ENCODE data around the gene ESF1. TPM values are rescaled to one million over a fixed set of nuclear protein-coding genes. Genes with fewer than 3 reads are reported as not detected.
"Not testable (repeated sequence)": the region's sequence is repeated elsewhere in the genome, so short reads cannot be mapped to it uniquely, and the experiment has no call there.

ESF1 gene
- total and polyA plus RNA-seq, 11 donors = 8.9 to 19.0 (median 14.0) TPM

DNA sequence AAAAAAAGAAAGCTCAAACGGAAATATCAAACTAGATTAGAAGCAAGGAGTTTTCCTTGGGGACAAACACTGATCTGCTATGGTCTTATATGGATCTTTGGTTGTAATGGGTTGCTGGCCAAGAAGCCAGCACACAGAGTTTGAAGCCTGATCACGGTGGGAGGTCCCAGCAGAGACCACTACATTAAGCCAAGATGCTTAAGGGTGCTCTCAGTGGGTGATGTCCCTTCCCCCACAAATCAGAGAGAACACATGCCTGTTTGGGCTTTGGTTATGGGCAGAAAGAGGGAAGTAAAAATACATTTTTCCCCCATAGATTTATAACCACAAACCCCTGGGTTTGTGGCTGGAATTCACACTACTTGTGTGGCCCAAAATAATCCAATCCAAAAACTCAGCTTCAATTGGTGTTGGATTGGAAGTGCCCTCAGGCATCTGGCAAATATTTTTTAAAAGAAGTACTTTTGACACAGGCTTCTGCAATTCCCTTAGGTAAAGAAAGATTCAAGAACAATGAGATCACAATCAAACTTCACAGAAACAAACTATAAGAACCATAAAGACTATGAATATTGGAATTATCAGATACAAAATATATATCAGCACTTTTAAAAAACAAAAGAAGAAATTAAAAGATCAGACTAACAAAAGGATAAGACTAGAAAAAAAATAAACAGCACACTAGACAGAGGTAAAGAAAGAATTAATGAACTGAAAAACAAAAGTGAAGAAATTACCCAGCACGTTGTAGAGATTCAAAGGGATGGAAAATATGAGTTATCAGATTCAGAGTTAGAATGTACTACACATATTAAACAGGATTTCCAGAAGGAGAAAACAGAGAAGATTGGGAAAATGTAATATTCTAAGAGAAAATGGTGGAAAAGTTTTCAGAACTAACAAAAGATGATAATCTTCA lies 44.7 kb downstream of the ESF1 start:
- peaks cover 0 to 28% (median 14%) of the 10 kb centered on the region in 12 donors for H3K4me1 ChIP-seq
- peaks cover 0 to 37% (median 3%) of the 10 kb centered on the region in 9 donors for H3K36me3 ChIP-seq
- peaks cover 0 to 28% (median 5%) of the 10 kb centered on the region in 12 donors for H3K9me3 ChIP-seq
- ATAC-seq = peak in 2 of 4 donors; percentile 14 to 35
- intact Hi-C loops (cut with DNase I) = loop anchor here in 1 of 10 donors (10.0 kb wide), 1 partner anchor 105 kb away; the partner anchor contains the start of gene TASP1
- WGBS, 4 donors = 61 to 66% (median 65%) methylated on average over 3 of the region's 3 CpGs
- TF ChIP-seq, protein P1, sequence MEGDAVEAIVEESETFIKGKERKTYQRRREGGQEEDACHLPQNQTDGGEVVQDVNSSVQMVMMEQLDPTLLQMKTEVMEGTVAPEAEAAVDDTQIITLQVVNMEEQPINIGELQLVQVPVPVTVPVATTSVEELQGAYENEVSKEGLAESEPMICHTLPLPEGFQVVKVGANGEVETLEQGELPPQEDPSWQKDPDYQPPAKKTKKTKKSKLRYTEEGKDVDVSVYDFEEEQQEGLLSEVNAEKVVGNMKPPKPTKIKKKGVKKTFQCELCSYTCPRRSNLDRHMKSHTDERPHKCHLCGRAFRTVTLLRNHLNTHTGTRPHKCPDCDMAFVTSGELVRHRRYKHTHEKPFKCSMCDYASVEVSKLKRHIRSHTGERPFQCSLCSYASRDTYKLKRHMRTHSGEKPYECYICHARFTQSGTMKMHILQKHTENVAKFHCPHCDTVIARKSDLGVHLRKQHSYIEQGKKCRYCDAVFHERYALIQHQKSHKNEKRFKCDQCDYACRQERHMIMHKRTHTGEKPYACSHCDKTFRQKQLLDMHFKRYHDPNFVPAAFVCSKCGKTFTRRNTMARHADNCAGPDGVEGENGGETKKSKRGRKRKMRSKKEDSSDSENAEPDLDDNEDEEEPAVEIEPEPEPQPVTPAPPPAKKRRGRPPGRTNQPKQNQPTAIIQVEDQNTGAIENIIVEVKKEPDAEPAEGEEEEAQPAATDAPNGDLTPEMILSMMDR (IDR thresholded peaks at IDR 0.05) = no peak
- no peak for TF ChIP-seq POLR2A (IDR thresholded peaks at IDR 0.05)
- no peak for DNase-seq
- H3K4me3 ChIP-seq = no peak overlapping the region
- peak overlapping the region in 7 of 12 donors; percentile 1 to 59 (median 33) for H3K27ac ChIP-seq
- H3K27me3 ChIP-seq = no peaks in the 10 kb centered on the region

DNA sequence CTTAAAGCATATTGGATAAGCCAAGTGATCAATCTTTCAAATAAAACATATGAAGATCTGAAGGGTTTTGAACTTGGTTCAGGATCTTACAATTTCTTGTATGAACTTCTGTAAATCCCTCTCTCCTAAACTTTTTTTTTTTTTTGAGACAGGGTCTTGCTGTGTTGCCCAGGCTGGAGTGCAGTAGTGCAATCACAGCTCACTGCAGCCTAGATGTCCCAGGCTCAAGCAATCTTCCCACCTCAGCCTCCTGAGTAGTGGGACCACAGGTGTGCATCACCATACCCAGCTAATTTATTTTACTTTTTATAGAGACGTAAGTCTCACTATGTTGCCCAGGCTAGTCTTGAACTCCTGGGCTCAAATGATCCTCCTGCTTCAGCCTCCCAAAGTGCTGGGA lies 46.5 kb downstream of the ESF1 start:
- Histone ChIP-seq H3K27ac (peak overlapping the region in 2 of 12 donors; percentile 3 to 73), H3K4me1 (peaks cover 0 to 28% (median 14%) of the 10 kb centered on the region in 12 donors), H3K36me3 (peaks cover 0 to 42% (median 8%) of the 10 kb centered on the region in 9 donors), H3K9me3 (peaks cover 0 to 28% (median 5%) of the 10 kb centered on the region in 12 donors)
- H3K4me3 ChIP-seq, H3K27me3 ChIP-seq, ATAC-seq, DNase-seq: not testable (repeated sequence)
- intact Hi-C loops (cut with DNase I) = loop anchor here in 1 of 10 donors (10.0 kb wide), 1 partner anchor 103 kb away; the partner anchor contains the start of gene TASP1
- 92 to 100% (median 99%) methylated on average over 1 of the region's 1 CpG for WGBS, 4 donors

DNA sequence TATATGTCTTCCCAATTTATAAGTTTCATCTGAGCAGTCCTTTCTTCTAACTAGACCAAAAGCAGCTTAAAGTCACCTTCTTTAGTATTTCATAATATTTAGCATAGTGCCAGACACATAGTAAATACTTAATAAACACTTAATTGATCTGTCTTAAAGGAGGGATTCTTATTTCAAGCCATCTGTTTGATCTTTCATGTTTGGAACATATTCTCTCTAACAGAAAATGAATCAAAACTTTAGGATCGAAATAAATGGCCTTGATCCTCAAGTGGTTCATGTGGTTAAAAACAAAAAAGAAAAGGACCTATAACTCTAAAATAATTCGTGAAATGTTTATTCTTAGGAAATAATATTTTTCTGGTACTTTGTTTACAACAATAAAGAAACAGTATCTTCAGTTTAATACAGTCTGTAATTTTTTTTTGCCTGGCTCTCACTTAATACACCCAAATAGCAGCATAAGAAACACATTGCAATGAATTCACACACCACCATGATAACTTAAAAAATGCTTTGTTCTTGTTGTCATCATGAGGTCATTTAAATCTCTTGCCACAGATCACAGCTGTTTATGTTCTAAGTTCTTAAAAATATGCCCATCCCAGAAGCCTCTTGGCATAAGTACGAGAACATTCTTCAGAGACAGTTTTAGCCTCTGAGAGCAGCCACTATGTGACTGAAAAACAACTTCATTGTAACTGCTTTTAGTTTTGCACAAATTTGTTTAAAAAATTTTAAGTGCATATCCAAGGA lies 48.1 kb downstream of the ESF1 start:
- intact Hi-C loops (cut with DNase I) = loop anchor here in 1 of 10 donors (10.0 kb wide), 1 partner anchor 102 kb away; the partner anchor contains the start of gene TASP1
- ATAC-seq (peak; percentile 80 to 87 (median 86)), DNase-seq (no peak)
- peaks cover 0 to 28% (median 14%) of the 10 kb centered on the region in 12 donors for H3K4me1 ChIP-seq
- H3K9me3 ChIP-seq = peaks cover 0 to 22% (median 5%) of the 10 kb centered on the region in 12 donors
- WGBS, 4 donors = 58 to 70% (median 63%) methylated on average over 3 of the region's 3 CpGs
- H3K36me3 ChIP-seq = peaks cover 0 to 42% (median 23%) of the 10 kb centered on the region in 9 donors
- H3K27me3 ChIP-seq = no peaks in the 10 kb centered on the region
- peak overlapping the region in 8 of 12 donors; percentile 0 to 73 (median 46) for H3K27ac ChIP-seq
- TF ChIP-seq POLR2A (IDR thresholded peaks at IDR 0.05) = no peak
- TF ChIP-seq, protein P1 (IDR thresholded peaks at IDR 0.05) = no peak
- H3K4me3 ChIP-seq = no peak overlapping the region

DNA sequence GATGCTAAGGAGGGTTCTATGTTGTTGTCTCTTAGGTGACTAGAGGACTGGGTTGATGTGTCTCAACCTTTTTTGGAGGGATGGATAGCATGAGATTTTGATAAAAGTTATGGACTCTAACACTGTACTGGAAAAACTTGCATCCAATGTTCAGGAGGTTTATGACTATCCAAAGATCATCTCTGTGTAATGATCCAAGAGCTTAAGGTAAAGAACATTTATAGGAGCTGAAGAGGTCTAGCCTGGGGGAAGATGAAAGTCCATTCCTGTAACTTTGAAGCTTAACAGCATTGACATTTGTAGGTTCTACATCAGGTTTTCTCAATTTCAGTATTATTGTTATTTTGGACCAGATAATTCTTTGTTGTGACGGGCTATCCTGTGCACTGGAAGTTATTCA lies 48.9 kb downstream of the ESF1 start:
- WGBS, 4 donors = 89 to 100% (median 98%) methylated on average over 1 of the region's 1 CpG

More for the DNA sequence above, 48.9 kb downstream of the ESF1 start:
- Histone ChIP-seq H3K9me3 (peaks cover 0 to 14% (median 3%) of the 10 kb centered on the region in 12 donors), H3K27me3 (no peaks in the 10 kb centered on the region), H3K27ac (peak overlapping the region in 5 of 12 donors; percentile 0 to 73 (median 62)), H3K4me1 (peaks cover 0 to 28% (median 14%) of the 10 kb centered on the region in 12 donors), H3K36me3 (peaks cover 0 to 38% (median 27%) of the 10 kb centered on the region in 9 donors), H3K4me3 (no peak overlapping the region)
- ATAC-seq = no peak
- TF ChIP-seq POLR2A (IDR thresholded peaks at IDR 0.05) = no peak
- TF ChIP-seq, protein P1 (IDR thresholded peaks at IDR 0.05) = no peak
- DNase-seq = no peak
- intact Hi-C loops (cut with DNase I) = loop anchor here in 1 of 10 donors (10.0 kb wide), 1 partner anchor 101 kb away; the partner anchor contains the start of gene TASP1
